ENCODE results near the gene TGFB1. TPM values are rescaled to one million over a fixed set of nuclear protein-coding genes. Genes with fewer than 3 reads are reported as not detected.

TGFB1 gene
- polyA plus RNA-seq, 1 donor (not counting 4 experiments of a cell fraction or from before 2014, with no cell fraction given), result 5.8 TPM

GRCh38 chr19:41288673-41289530 is 64.8 kb downstream of the TGFB1 start:
- H3K4me2 ChIP-seq (ENCODE audit: control insufficient read depth, extremely low read depth, insufficient read depth, low read depth, low read length), result no peak overlapping the region
- no peaks in the 10 kb centered on the region for H3K4me1 ChIP-seq (ENCODE audit: control insufficient read depth, extremely low read depth, insufficient read depth, low read length)
- H3K79me2 ChIP-seq (ENCODE audit: control insufficient read depth, insufficient read depth, low read length), result peaks cover 2% of the 10 kb centered on the region
- no peak for TF ChIP-seq EZH2 (IDR thresholded peaks at IDR 0.05; ENCODE audit: low read length)
- TF ChIP-seq, protein P1, sequence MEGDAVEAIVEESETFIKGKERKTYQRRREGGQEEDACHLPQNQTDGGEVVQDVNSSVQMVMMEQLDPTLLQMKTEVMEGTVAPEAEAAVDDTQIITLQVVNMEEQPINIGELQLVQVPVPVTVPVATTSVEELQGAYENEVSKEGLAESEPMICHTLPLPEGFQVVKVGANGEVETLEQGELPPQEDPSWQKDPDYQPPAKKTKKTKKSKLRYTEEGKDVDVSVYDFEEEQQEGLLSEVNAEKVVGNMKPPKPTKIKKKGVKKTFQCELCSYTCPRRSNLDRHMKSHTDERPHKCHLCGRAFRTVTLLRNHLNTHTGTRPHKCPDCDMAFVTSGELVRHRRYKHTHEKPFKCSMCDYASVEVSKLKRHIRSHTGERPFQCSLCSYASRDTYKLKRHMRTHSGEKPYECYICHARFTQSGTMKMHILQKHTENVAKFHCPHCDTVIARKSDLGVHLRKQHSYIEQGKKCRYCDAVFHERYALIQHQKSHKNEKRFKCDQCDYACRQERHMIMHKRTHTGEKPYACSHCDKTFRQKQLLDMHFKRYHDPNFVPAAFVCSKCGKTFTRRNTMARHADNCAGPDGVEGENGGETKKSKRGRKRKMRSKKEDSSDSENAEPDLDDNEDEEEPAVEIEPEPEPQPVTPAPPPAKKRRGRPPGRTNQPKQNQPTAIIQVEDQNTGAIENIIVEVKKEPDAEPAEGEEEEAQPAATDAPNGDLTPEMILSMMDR (optimal IDR thresholded peaks at IDR 0.05 in 1 of 3, IDR thresholded peaks at IDR 0.05 in 1 of 3, conservative IDR thresholded peaks at IDR 0.05 in 1 of 3; ENCODE audit: extremely low read depth in 1 of 3, insufficient read depth in 2 of 3, low read length in 3 of 3), result no peak
- H2AFZ ChIP-seq (ENCODE audit: control insufficient read depth, low read length), result no peak overlapping the region
- no peak overlapping the region for H3K27ac ChIP-seq (ENCODE audit: control insufficient read depth, insufficient read depth, low read length)
- H3K27me3 ChIP-seq (ENCODE audit: control insufficient read depth, extremely low read depth, insufficient read depth, low read length), result no peaks in the 10 kb centered on the region
- dilution Hi-C loops (cut with MboI; ENCODE audit: extremely low pct_ligation_motif_present, low sequenced_read_pairs), result no loop called here
- no peaks in the 10 kb centered on the region for H3K9me1 ChIP-seq (ENCODE audit: control insufficient read depth, extremely low read depth, insufficient read depth, low read length)
- H3K9me3 ChIP-seq (ENCODE audit: control insufficient read depth, low read depth, low read length), result no peaks in the 10 kb centered on the region
- H3K4me3 ChIP-seq (ENCODE audit: control insufficient read depth in 2 of 3, extremely low read depth in 1 of 3, insufficient read depth in 2 of 3, low read depth in 1 of 3, low read length in 3 of 3), result no peak overlapping the region
- H3K9ac ChIP-seq (ENCODE audit: control insufficient read depth, extremely low read depth, insufficient read depth, low read length), result no peak overlapping the region
- H3K36me3 ChIP-seq (ENCODE audit: control insufficient read depth in 2 of 2, extremely low read depth in 1 of 2, insufficient read depth in 2 of 2, low read length in 2 of 2), result peaks cover 37 to 45% of the 10 kb centered on the region in 2 experiments
- H4K20me1 ChIP-seq (ENCODE audit: control insufficient read depth, extremely low read depth, insufficient read depth, low read length), result no peaks in the 10 kb centered on the region
- DNase-seq (ENCODE audit: low read depth, low spot score), result no peak
- no peak for FAIRE-seq

Small RNA genes lying within 50 kb of the gene (small RNA-seq; reads per million reads assigned to genes)
- 0 reads per million in 3 experiments for gene RN7SL34P (ENCODE audit: insufficient read length in 3 of 3, low read depth in 3 of 3, low replicate concordance in 1 of 3)

Other genes with a start within 250 kb of the TGFB1 start
- not detected in 3 replicates for gene CYP2F1, start 239.5 kb downstream of the TGFB1 start, polyA plus RNA-seq
- gene CYP2S1, start 160.7 kb downstream of the TGFB1 start, polyA plus RNA-seq, result 4.9 to 5.8 TPM (median 4.9 TPM) in 3 replicates
- 12.2 to 36.3 TPM (median 21.7 TPM) in 3 replicates for gene AXL, start 134.7 kb downstream of the TGFB1 start, polyA plus RNA-seq
- 21.1 to 48.3 TPM (median 40.2 TPM) in 3 replicates for gene HNRNPUL1, start 89.5 kb downstream of the TGFB1 start, polyA plus RNA-seq
- 6.8 to 9.6 TPM (median 9.5 TPM) in 3 replicates for gene CCDC97, start 43.8 kb downstream of the TGFB1 start, polyA plus RNA-seq
- gene B9D2, start 10.2 kb upstream of the TGFB1 start, polyA plus RNA-seq, result 2.8 to 3.4 TPM (median 3.0 TPM) in 3 replicates
- 4.4 to 10.1 TPM (median 6.3 TPM) in 3 replicates for gene TMEM91, start 22.6 kb upstream of the TGFB1 start, polyA plus RNA-seq
- 12.5 to 18.2 TPM (median 14.7 TPM) in 3 replicates for gene EXOSC5, start 43.4 kb upstream of the TGFB1 start, polyA plus RNA-seq
- 7.5 to 13.3 TPM (median 8.3 TPM) in 3 replicates for gene BCKDHA, start 43.9 kb upstream of the TGFB1 start, polyA plus RNA-seq
- gene B3GNT8, start 73.5 kb upstream of the TGFB1 start, polyA plus RNA-seq, result 0.45 to 1.8 TPM (median 0.97 TPM) in 3 replicates
- gene DMAC2, start 86.0 kb upstream of the TGFB1 start, polyA plus RNA-seq, result 45.3 to 64.0 TPM (median 45.6 TPM) in 3 replicates
- not detected in 3 replicates for gene ERICH4, start 89.2 kb upstream of the TGFB1 start, polyA plus RNA-seq
- not detected in 3 replicates for gene CEACAM21, start 222.2 kb upstream of the TGFB1 start, polyA plus RNA-seq